ENCODE results near the gene PHACTR1. TPM values are rescaled to one million over a fixed set of nuclear protein-coding genes. Genes with fewer than 3 reads are reported as not detected.

The PHACTR1 gene
- total RNA-seq, 1 donor from 2014 or later, result 0.49 TPM

GRCh38 chr6:13072686-13073347 is 356.2 kb downstream of the PHACTR1 start:
- intact Hi-C loops (cut with DNase I), result no loop called here
- H3K9me3 ChIP-seq, result no peaks in the 10 kb centered on the region
- no peak overlapping the region for H3K27ac ChIP-seq
- TF ChIP-seq POLR2A (IDR thresholded peaks at IDR 0.05) (no peak), CTCF (IDR thresholded peaks at IDR 0.05) (no peak), POLR2AphosphoS5 (IDR thresholded peaks at IDR 0.05; ENCODE audit: insufficient read depth in 1 of 2, low read depth in 1 of 2) (no peak)
- DNase-seq (ENCODE audit: extremely low spot score in 2 of 2), result no peak
- H3K4me1 ChIP-seq, result no peaks in the 10 kb centered on the region
- H3K27me3 ChIP-seq, result no peaks in the 10 kb centered on the region
- H3K36me3 ChIP-seq, result no peaks in the 10 kb centered on the region
- H3K4me3 ChIP-seq, result no peak overlapping the region

GRCh38 chr6:13074415-13075140 is 358.0 kb downstream of the PHACTR1 start:
- no peak for DNase-seq (ENCODE audit: extremely low spot score in 2 of 2)
- Histone ChIP-seq H3K36me3 (no peaks in the 10 kb centered on the region), H3K4me1 (no peaks in the 10 kb centered on the region), H3K4me3 (no peak overlapping the region), H3K9me3 (no peaks in the 10 kb centered on the region), H3K27me3 (no peaks in the 10 kb centered on the region), H3K27ac (no peak overlapping the region)
- intact Hi-C loops (cut with DNase I), result no loop called here
- TF ChIP-seq POLR2AphosphoS5 (IDR thresholded peaks at IDR 0.05; ENCODE audit: insufficient read depth in 1 of 2, low read depth in 1 of 2), result no peak
- no peak for TF ChIP-seq POLR2A (IDR thresholded peaks at IDR 0.05)
- no peak for TF ChIP-seq CTCF (IDR thresholded peaks at IDR 0.05)

GRCh38 chr6:13075141-13075845 is 358.7 kb downstream of the PHACTR1 start:
- Histone ChIP-seq H3K4me3 (no peak overlapping the region), H3K27me3 (no peaks in the 10 kb centered on the region), H3K9me3 (no peaks in the 10 kb centered on the region), H3K4me1 (no peaks in the 10 kb centered on the region), H3K36me3 (no peaks in the 10 kb centered on the region), H3K27ac (no peak overlapping the region)
- intact Hi-C loops (cut with DNase I), result no loop called here
- TF ChIP-seq POLR2A (IDR thresholded peaks at IDR 0.05), result no peak
- TF ChIP-seq POLR2AphosphoS5 (IDR thresholded peaks at IDR 0.05; ENCODE audit: insufficient read depth in 1 of 2, low read depth in 1 of 2), result no peak
- TF ChIP-seq CTCF (IDR thresholded peaks at IDR 0.05), result no peak
- no peak for DNase-seq (ENCODE audit: extremely low spot score in 2 of 2)

GRCh38 chr6:13076575-13076974 is 360.0 kb downstream of the PHACTR1 start:
- Histone ChIP-seq H3K27me3 (no peaks in the 10 kb centered on the region), H3K36me3 (no peaks in the 10 kb centered on the region), H3K4me3 (no peak overlapping the region), H3K9me3 (no peaks in the 10 kb centered on the region), H3K27ac (no peak overlapping the region), H3K4me1 (no peaks in the 10 kb centered on the region)
- no peak for DNase-seq (ENCODE audit: extremely low spot score in 2 of 2)
- intact Hi-C loops (cut with DNase I), result no loop called here
- TF ChIP-seq CTCF (IDR thresholded peaks at IDR 0.05) (no peak), POLR2AphosphoS5 (IDR thresholded peaks at IDR 0.05; ENCODE audit: insufficient read depth in 1 of 2, low read depth in 1 of 2) (no peak), POLR2A (IDR thresholded peaks at IDR 0.05) (no peak)
